ENCODE data around the gene HSPA5. TPM values are rescaled to one million over a fixed set of nuclear protein-coding genes. Genes with fewer than 3 reads are reported as not detected.
A peak's percentile ranks its signal among the peaks of the same experiment; 100 is the strongest.

The HSPA5 gene
- total RNA-seq, 1 experiment from 2014 or later, result 357 TPM

- ChIA-PET POLR2A (no interaction called here), CTCF (interaction anchor here (1.1 kb wide), 1 partner anchor 104 kb away, joined by 4 read pairs; no protein-coding TSS in a partner anchor)
- TF ChIP-seq, protein P1, sequence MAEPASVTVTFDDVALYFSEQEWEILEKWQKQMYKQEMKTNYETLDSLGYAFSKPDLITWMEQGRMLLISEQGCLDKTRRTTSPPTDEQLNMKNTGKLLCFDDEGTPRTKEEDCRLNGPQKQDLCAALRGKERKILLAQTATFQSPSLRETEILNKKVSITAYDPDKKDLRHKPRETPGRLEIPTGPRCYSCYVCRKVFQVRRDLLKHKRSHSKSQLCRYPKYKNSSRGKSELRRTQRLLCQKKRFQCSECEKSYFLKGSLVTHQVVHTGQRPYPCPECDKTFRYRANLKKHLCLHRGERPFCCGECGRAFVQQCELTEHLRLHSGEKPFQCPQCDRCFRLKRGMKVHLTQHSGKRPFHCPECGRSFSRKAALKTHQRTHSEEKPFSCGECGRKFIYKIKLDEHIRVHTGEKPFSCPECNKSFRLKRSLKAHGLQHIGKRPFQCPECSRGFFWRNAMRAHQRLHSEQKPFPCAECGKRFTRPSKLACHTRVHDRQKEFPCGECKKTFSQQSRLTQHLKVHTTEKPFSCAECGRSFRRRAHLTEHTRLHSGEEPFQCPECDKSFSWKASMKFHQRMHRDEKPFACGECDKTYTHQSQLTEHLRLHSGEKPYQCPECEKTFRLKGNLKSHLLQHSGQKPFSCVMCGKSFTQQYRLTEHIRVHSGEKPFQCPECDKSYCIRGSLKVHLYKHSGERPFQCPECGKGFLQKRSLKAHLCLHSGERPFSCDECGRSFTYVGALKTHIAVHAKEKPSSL (CRISPR knock-in tag; conservative IDR thresholded peaks at IDR 0.05), result no peak
- TF ChIP-seq, protein P2, sequence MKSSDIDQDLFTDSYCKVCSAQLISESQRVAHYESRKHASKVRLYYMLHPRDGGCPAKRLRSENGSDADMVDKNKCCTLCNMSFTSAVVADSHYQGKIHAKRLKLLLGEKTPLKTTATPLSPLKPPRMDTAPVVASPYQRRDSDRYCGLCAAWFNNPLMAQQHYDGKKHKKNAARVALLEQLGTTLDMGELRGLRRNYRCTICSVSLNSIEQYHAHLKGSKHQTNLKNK (CRISPR knock-in tag; IDR thresholded peaks at IDR 0.05), result no peak
- TF ChIP-seq ZNF671 (CRISPR knock-in tag; IDR thresholded peaks at IDR 0.05) (no peak), ZBTB21 (CRISPR knock-in tag; IDR thresholded peaks at IDR 0.05; ENCODE audit: borderline replicate concordance) (no peak), TEAD4 (CRISPR knock-in tag; IDR thresholded peaks at IDR 0.05) (no peak), ZNF396 (CRISPR knock-in tag; IDR thresholded peaks at IDR 0.05; ENCODE audit: borderline replicate concordance) (no peak), ERG (CRISPR knock-in tag; IDR thresholded peaks at IDR 0.05) (no peak), RELA (CRISPR knock-in tag; IDR thresholded peaks at IDR 0.05; ENCODE audit: borderline replicate concordance) (no peak), FOXP1 (CRISPR knock-in tag; IDR thresholded peaks at IDR 0.05; ENCODE audit: borderline replicate concordance) (no peak), ZNF416 (CRISPR knock-in tag; IDR thresholded peaks at IDR 0.05) (no peak)
- TF ChIP-seq, protein P3, sequence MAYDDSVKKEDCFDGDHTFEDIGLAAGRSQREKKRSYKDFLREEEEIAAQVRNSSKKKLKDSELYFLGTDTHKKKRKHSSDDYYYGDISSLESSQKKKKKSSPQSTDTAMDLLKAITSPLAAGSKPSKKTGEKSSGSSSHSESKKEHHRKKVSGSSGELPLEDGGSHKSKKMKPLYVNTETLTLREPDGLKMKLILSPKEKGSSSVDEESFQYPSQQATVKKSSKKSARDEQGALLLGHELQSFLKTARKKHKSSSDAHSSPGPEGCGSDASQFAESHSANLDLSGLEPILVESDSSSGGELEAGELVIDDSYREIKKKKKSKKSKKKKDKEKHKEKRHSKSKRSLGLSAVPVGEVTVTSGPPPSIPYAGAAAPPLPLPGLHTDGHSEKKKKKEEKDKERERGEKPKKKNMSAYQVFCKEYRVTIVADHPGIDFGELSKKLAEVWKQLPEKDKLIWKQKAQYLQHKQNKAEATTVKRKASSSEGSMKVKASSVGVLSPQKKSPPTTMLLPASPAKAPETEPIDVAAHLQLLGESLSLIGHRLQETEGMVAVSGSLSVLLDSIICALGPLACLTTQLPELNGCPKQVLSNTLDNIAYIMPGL (CRISPR knock-in tag; IDR thresholded peaks at IDR 0.05), result no peak
- H3K27me3 Mint-ChIP-seq (ENCODE audit: low read depth), result no peaks in the 10 kb centered on the region
- no peak overlapping the region for H3K4me3 Mint-ChIP-seq
- H3K27ac Mint-ChIP-seq, result no peak overlapping the region
- DNase-seq (ENCODE audit: low spot score) (no peak), ATAC-seq (no peak)
- H3K9me3 Mint-ChIP-seq, result peaks cover 4% of the 10 kb centered on the region; the same call in 1 of the 2 replicates
- H3K4me1 Mint-ChIP-seq, result peaks cover 10% of the 10 kb centered on the region
- no peaks in the 10 kb centered on the region for H3K36me3 Mint-ChIP-seq
Measured at GRCh38 chr9:125258160-125258785, 17.1 kb upstream of the HSPA5 start.

DNA sequence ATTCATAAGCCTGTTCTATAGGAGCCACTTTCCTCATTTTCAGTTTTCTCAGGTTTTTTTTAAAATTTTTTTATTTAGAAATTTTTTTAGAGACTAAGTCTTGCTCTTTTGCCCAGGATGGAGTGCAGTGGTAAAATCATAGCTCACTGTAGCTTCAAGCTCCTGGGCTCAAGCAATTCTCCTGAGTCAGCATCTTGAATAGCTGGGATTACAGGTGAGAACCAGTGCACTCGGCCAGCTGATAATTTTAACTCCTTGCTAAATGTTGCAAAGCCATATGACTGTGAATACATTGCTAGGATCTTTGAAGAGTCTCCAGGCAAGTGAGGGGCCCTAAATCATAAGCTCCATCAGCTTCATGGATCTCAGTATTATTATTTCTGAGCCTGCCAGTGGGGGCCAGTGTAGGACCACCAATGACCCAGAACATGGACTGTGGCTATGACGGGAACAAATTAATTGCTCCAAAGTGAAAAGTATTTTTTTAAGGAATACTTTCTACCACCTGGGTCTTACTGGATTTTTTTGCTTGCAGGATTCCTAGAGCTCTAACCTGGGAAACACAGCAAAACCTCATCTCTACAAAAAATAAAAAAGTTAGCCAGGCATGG, 14.7 kb upstream of the HSPA5 start:
- Mint-ChIP-seq H3K4me3 (no peak overlapping the region), H3K36me3 (no peaks in the 10 kb centered on the region), H3K9me3 (peaks cover 3% of the 10 kb centered on the region; the same call in 1 of the 2 replicates), H3K4me1 (peaks cover 2% of the 10 kb centered on the region; the same call in 1 of the 2 replicates), H3K27ac (no peak overlapping the region), H3K27me3 (ENCODE audit: low read depth) (no peaks in the 10 kb centered on the region)
- POLR2A ChIA-PET, result interaction anchor here (0.6 to 1.9 kb wide), 2 partner anchors 15 to 64 kb away, joined by 9 to 13 read pairs; partner anchors contain the start of gene HSPA5
- CTCF ChIA-PET, result interaction anchor here (0.5 to 2.1 kb wide), 19 partner anchors 12 to 1148 kb away, joined by 3 to 46 read pairs (median 4); partner anchors contain the start of gene HSPA5
- ATAC-seq (peak; percentile 76), DNase-seq (ENCODE audit: low spot score) (peak; percentile 32)
- TF ChIP-seq ZNF121 (CRISPR knock-in tag; IDR thresholded peaks at IDR 0.05) (no peak), EMX1 (CRISPR knock-in tag; IDR thresholded peaks at IDR 0.05) (no peak), MYBL2 (CRISPR knock-in tag; IDR thresholded peaks at IDR 0.05) (no peak), ZBTB21 (CRISPR knock-in tag; IDR thresholded peaks at IDR 0.05; ENCODE audit: borderline replicate concordance) (no peak), ATF1 (CRISPR knock-in tag; IDR thresholded peaks at IDR 0.05) (no peak)
- TF ChIP-seq, protein P4, sequence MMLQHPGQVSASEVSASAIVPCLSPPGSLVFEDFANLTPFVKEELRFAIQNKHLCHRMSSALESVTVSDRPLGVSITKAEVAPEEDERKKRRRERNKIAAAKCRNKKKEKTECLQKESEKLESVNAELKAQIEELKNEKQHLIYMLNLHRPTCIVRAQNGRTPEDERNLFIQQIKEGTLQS (CRISPR knock-in tag; conservative IDR thresholded peaks at IDR 0.05), result no peak
- TF ChIP-seq, protein P5, sequence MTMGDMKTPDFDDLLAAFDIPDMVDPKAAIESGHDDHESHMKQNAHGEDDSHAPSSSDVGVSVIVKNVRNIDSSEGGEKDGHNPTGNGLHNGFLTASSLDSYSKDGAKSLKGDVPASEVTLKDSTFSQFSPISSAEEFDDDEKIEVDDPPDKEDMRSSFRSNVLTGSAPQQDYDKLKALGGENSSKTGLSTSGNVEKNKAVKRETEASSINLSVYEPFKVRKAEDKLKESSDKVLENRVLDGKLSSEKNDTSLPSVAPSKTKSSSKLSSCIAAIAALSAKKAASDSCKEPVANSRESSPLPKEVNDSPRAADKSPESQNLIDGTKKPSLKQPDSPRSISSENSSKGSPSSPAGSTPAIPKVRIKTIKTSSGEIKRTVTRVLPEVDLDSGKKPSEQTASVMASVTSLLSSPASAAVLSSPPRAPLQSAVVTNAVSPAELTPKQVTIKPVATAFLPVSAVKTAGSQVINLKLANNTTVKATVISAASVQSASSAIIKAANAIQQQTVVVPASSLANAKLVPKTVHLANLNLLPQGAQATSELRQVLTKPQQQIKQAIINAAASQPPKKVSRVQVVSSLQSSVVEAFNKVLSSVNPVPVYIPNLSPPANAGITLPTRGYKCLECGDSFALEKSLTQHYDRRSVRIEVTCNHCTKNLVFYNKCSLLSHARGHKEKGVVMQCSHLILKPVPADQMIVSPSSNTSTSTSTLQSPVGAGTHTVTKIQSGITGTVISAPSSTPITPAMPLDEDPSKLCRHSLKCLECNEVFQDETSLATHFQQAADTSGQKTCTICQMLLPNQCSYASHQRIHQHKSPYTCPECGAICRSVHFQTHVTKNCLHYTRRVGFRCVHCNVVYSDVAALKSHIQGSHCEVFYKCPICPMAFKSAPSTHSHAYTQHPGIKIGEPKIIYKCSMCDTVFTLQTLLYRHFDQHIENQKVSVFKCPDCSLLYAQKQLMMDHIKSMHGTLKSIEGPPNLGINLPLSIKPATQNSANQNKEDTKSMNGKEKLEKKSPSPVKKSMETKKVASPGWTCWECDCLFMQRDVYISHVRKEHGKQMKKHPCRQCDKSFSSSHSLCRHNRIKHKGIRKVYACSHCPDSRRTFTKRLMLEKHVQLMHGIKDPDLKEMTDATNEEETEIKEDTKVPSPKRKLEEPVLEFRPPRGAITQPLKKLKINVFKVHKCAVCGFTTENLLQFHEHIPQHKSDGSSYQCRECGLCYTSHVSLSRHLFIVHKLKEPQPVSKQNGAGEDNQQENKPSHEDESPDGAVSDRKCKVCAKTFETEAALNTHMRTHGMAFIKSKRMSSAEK (CRISPR knock-in tag; IDR thresholded peaks at IDR 0.05; ENCODE audit: borderline replicate concordance), result no peak
- TF ChIP-seq, protein P6, sequence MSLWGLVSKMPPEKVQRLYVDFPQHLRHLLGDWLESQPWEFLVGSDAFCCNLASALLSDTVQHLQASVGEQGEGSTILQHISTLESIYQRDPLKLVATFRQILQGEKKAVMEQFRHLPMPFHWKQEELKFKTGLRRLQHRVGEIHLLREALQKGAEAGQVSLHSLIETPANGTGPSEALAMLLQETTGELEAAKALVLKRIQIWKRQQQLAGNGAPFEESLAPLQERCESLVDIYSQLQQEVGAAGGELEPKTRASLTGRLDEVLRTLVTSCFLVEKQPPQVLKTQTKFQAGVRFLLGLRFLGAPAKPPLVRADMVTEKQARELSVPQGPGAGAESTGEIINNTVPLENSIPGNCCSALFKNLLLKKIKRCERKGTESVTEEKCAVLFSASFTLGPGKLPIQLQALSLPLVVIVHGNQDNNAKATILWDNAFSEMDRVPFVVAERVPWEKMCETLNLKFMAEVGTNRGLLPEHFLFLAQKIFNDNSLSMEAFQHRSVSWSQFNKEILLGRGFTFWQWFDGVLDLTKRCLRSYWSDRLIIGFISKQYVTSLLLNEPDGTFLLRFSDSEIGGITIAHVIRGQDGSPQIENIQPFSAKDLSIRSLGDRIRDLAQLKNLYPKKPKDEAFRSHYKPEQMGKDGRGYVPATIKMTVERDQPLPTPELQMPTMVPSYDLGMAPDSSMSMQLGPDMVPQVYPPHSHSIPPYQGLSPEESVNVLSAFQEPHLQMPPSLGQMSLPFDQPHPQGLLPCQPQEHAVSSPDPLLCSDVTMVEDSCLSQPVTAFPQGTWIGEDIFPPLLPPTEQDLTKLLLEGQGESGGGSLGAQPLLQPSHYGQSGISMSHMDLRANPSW (CRISPR knock-in tag; conservative IDR thresholded peaks at IDR 0.05; ENCODE audit: low read depth), result no peak
